Measurements from ENCODE around the gene C1QTNF3. TPM values are rescaled to one million over a fixed set of nuclear protein-coding genes. Genes with fewer than 3 reads are reported as not detected.

The C1QTNF3 gene
- total RNA-seq, 1 experiment from 2014 or later = 2.1 TPM

DNA sequence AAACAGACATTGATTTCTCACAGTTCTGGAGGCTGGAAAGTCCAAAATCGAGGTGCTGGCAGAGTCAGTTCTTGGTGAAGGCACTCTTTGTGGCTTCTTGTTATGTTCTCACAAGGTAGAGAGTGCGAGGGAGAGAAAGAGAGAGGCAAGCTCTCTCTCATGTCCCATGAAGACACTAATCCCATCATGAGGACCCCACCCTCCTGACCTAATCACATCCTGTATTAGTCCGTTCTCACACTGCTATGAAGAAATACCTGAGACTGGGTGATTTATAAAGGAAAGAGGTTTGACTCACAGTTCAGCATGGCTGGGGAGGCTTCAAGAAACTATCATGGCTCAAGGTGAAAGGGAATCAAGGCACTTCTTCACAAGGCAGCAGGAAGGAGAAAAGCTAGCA, 29.5 kb downstream of the C1QTNF3 start (continued):
- TF ChIP-seq ELF4 (CRISPR knock-in tag; IDR thresholded peaks at IDR 0.05; ENCODE audit: low read depth) = no peak

DNA sequence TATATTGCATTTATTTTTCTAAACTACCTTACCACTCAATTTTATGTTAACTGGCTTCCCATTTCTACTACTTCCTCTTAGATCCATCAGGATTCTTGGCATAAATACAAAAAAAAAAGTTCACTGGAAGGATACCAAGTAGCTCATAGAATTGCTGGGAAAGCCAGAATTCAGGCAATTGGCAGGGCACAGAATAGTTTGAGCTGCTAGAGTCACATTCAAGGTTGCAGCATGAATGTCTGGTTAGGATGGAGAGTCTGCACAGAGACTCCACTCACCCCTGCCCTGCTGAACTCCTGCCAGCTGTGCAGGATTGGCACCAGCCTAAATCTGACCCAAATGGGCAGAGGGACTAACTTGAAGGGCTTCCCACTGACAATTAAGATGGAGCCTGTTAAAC, 30.2 kb downstream of the C1QTNF3 start:
- no peak for DNase-seq (ENCODE audit: low spot score)
- Mint-ChIP-seq H3K36me3 (no peaks in the 10 kb centered on the region), H3K4me1 (peaks cover 11% of the 10 kb centered on the region), H3K27ac (no peak overlapping the region), H3K4me3 (no peak overlapping the region), H3K27me3 (ENCODE audit: low read depth) (no peaks in the 10 kb centered on the region), H3K9me3 (peaks cover 9% of the 10 kb centered on the region)
- ChIA-PET CTCF (no interaction called here), POLR2A (no interaction called here)
- TF ChIP-seq, protein P1, sequence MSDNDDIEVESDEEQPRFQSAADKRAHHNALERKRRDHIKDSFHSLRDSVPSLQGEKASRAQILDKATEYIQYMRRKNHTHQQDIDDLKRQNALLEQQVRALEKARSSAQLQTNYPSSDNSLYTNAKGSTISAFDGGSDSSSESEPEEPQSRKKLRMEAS (CRISPR knock-in tag; IDR thresholded peaks at IDR 0.05) = no peak
- TF ChIP-seq, protein P2, sequence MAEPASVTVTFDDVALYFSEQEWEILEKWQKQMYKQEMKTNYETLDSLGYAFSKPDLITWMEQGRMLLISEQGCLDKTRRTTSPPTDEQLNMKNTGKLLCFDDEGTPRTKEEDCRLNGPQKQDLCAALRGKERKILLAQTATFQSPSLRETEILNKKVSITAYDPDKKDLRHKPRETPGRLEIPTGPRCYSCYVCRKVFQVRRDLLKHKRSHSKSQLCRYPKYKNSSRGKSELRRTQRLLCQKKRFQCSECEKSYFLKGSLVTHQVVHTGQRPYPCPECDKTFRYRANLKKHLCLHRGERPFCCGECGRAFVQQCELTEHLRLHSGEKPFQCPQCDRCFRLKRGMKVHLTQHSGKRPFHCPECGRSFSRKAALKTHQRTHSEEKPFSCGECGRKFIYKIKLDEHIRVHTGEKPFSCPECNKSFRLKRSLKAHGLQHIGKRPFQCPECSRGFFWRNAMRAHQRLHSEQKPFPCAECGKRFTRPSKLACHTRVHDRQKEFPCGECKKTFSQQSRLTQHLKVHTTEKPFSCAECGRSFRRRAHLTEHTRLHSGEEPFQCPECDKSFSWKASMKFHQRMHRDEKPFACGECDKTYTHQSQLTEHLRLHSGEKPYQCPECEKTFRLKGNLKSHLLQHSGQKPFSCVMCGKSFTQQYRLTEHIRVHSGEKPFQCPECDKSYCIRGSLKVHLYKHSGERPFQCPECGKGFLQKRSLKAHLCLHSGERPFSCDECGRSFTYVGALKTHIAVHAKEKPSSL (CRISPR knock-in tag; conservative IDR thresholded peaks at IDR 0.05) = no peak
- TF ChIP-seq ZNF317 (CRISPR knock-in tag; IDR thresholded peaks at IDR 0.05; ENCODE audit: borderline replicate concordance, low read depth) = no peak
- TF ChIP-seq, protein P3, sequence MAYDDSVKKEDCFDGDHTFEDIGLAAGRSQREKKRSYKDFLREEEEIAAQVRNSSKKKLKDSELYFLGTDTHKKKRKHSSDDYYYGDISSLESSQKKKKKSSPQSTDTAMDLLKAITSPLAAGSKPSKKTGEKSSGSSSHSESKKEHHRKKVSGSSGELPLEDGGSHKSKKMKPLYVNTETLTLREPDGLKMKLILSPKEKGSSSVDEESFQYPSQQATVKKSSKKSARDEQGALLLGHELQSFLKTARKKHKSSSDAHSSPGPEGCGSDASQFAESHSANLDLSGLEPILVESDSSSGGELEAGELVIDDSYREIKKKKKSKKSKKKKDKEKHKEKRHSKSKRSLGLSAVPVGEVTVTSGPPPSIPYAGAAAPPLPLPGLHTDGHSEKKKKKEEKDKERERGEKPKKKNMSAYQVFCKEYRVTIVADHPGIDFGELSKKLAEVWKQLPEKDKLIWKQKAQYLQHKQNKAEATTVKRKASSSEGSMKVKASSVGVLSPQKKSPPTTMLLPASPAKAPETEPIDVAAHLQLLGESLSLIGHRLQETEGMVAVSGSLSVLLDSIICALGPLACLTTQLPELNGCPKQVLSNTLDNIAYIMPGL (CRISPR knock-in tag; IDR thresholded peaks at IDR 0.05) = no peak
- TF ChIP-seq, protein P4, sequence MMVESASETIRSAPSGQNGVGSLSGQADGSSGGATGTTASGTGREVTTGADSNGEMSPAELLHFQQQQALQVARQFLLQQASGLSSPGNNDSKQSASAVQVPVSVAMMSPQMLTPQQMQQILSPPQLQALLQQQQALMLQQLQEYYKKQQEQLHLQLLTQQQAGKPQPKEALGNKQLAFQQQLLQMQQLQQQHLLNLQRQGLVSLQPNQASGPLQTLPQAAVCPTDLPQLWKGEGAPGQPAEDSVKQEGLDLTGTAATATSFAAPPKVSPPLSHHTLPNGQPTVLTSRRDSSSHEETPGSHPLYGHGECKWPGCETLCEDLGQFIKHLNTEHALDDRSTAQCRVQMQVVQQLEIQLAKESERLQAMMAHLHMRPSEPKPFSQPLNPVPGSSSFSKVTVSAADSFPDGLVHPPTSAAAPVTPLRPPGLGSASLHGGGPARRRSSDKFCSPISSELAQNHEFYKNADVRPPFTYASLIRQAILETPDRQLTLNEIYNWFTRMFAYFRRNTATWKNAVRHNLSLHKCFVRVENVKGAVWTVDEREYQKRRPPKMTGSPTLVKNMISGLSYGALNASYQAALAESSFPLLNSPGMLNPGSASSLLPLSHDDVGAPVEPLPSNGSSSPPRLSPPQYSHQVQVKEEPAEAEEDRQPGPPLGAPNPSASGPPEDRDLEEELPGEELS (CRISPR knock-in tag; IDR thresholded peaks at IDR 0.05) = no peak
- TF ChIP-seq JUN (CRISPR knock-in tag; IDR thresholded peaks at IDR 0.05) = no peak
- TF ChIP-seq, protein P5, sequence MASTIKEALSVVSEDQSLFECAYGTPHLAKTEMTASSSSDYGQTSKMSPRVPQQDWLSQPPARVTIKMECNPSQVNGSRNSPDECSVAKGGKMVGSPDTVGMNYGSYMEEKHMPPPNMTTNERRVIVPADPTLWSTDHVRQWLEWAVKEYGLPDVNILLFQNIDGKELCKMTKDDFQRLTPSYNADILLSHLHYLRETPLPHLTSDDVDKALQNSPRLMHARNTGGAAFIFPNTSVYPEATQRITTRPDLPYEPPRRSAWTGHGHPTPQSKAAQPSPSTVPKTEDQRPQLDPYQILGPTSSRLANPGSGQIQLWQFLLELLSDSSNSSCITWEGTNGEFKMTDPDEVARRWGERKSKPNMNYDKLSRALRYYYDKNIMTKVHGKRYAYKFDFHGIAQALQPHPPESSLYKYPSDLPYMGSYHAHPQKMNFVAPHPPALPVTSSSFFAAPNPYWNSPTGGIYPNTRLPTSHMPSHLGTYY (CRISPR knock-in tag; IDR thresholded peaks at IDR 0.05) = no peak
- TF ChIP-seq, protein P6, sequence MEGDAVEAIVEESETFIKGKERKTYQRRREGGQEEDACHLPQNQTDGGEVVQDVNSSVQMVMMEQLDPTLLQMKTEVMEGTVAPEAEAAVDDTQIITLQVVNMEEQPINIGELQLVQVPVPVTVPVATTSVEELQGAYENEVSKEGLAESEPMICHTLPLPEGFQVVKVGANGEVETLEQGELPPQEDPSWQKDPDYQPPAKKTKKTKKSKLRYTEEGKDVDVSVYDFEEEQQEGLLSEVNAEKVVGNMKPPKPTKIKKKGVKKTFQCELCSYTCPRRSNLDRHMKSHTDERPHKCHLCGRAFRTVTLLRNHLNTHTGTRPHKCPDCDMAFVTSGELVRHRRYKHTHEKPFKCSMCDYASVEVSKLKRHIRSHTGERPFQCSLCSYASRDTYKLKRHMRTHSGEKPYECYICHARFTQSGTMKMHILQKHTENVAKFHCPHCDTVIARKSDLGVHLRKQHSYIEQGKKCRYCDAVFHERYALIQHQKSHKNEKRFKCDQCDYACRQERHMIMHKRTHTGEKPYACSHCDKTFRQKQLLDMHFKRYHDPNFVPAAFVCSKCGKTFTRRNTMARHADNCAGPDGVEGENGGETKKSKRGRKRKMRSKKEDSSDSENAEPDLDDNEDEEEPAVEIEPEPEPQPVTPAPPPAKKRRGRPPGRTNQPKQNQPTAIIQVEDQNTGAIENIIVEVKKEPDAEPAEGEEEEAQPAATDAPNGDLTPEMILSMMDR (IDR thresholded peaks at IDR 0.05) = no peak
- TF ChIP-seq ZNF232 (CRISPR knock-in tag; IDR thresholded peaks at IDR 0.05) = no peak
- TF ChIP-seq GRHL2 (CRISPR knock-in tag; IDR thresholded peaks at IDR 0.05; ENCODE audit: insufficient replicate concordance, severe bottlenecking) = no peak
- no peak for TF ChIP-seq SP1 (CRISPR knock-in tag; conservative IDR thresholded peaks at IDR 0.05)
- TF ChIP-seq, protein P7, sequence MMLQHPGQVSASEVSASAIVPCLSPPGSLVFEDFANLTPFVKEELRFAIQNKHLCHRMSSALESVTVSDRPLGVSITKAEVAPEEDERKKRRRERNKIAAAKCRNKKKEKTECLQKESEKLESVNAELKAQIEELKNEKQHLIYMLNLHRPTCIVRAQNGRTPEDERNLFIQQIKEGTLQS (CRISPR knock-in tag; conservative IDR thresholded peaks at IDR 0.05) = no peak
- TF ChIP-seq MYBL2 (CRISPR knock-in tag; IDR thresholded peaks at IDR 0.05) = no peak
- no peak for TF ChIP-seq HMGA2 (CRISPR knock-in tag; IDR thresholded peaks at IDR 0.05)
- no peak for TF ChIP-seq RELA (CRISPR knock-in tag; IDR thresholded peaks at IDR 0.05; ENCODE audit: borderline replicate concordance)
- TF ChIP-seq GABPB1 (CRISPR knock-in tag; IDR thresholded peaks at IDR 0.05) = no peak
- no peak for TF ChIP-seq NR2C2 (CRISPR knock-in tag; IDR thresholded peaks at IDR 0.05)
- TF ChIP-seq TP53 (CRISPR knock-in tag; IDR thresholded peaks at IDR 0.05) = no peak
- TF ChIP-seq, protein P8, sequence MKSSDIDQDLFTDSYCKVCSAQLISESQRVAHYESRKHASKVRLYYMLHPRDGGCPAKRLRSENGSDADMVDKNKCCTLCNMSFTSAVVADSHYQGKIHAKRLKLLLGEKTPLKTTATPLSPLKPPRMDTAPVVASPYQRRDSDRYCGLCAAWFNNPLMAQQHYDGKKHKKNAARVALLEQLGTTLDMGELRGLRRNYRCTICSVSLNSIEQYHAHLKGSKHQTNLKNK (CRISPR knock-in tag; IDR thresholded peaks at IDR 0.05) = no peak
- no peak for ATAC-seq

Measured in WTC11 (cell line).